ENCODE data around the gene ZDHHC14. TPM values are rescaled to one million over a fixed set of nuclear protein-coding genes. Genes with fewer than 3 reads are reported as not detected.
"Not testable (repeated sequence)": the region's sequence is repeated elsewhere in the genome, so short reads cannot be mapped to it uniquely, and the experiment has no call there.

The ZDHHC14 gene
- total and polyA plus RNA-seq, 8 donors = 8.2 to 33.2 (median 25.8) TPM

GRCh38 chr6:157699777-157700636 lies 319.0 kb downstream of the ZDHHC14 start:
- Histone ChIP-seq H3K27ac (no peak overlapping the region), H3K4me3 (no peak overlapping the region), H3K27me3 (no peaks in the 10 kb centered on the region), H3K4me1 (no peaks in the 10 kb centered on the region), H3K9me3 (peaks cover 0 to 11% of the 10 kb centered on the region in 2 donors), H3K36me3 (no peaks in the 10 kb centered on the region)
- intact Hi-C loops (cut with DNase I) = no loop called here
- no peak for TF ChIP-seq CTCF (IDR thresholded peaks at IDR 0.05)
- DNase-seq (no peak), ATAC-seq (no peak)

GRCh38 chr6:157706351-157706750 lies 325.4 kb downstream of the ZDHHC14 start:
- H3K36me3 ChIP-seq; ATAC-seq; H3K27ac ChIP-seq; H3K27me3 ChIP-seq; H3K9me3 ChIP-seq; H3K4me1 ChIP-seq; H3K4me3 ChIP-seq; DNase-seq; intact Hi-C loops (cut with DNase I): not testable (repeated sequence)

GRCh38 chr6:157706883-157707282 lies 325.9 kb downstream of the ZDHHC14 start:
- intact Hi-C loops (cut with DNase I) = no loop called here
- H3K27ac ChIP-seq = no peak overlapping the region
- no peaks in the 10 kb centered on the region for H3K36me3 ChIP-seq
- no peak for ATAC-seq
- H3K9me3 ChIP-seq = no peaks in the 10 kb centered on the region
- H3K4me3 ChIP-seq = no peak overlapping the region
- no peaks in the 10 kb centered on the region for H3K27me3 ChIP-seq
- no peak for TF ChIP-seq CTCF (IDR thresholded peaks at IDR 0.05)
- H3K4me1 ChIP-seq = no peaks in the 10 kb centered on the region
- DNase-seq = no peak

GRCh38 chr6:157707576-157707975 lies 326.6 kb downstream of the ZDHHC14 start:
- Histone ChIP-seq H3K27ac (no peak overlapping the region), H3K36me3 (no peaks in the 10 kb centered on the region), H3K27me3 (no peaks in the 10 kb centered on the region), H3K4me3 (no peak overlapping the region), H3K9me3 (no peaks in the 10 kb centered on the region), H3K4me1 (no peaks in the 10 kb centered on the region)
- TF ChIP-seq CTCF (IDR thresholded peaks at IDR 0.05) = no peak
- DNase-seq (no peak), ATAC-seq (no peak)
- intact Hi-C loops (cut with DNase I) = no loop called here

- DNase-seq (no peak), ATAC-seq (no peak)
- intact Hi-C loops (cut with DNase I) = no loop called here
- Histone ChIP-seq H3K4me1 (no peaks in the 10 kb centered on the region), H3K4me3 (no peak overlapping the region), H3K36me3 (no peaks in the 10 kb centered on the region), H3K9me3 (no peaks in the 10 kb centered on the region), H3K27me3 (no peaks in the 10 kb centered on the region), H3K27ac (no peak overlapping the region)
- no peak for TF ChIP-seq CTCF (IDR thresholded peaks at IDR 0.05)
Measured at GRCh38 chr6:157708239-157708638, 327.2 kb downstream of the ZDHHC14 start.

GRCh38 chr6:157708933-157709332 lies 327.9 kb downstream of the ZDHHC14 start:
- no peaks in the 10 kb centered on the region for H3K36me3 ChIP-seq
- TF ChIP-seq CTCF (IDR thresholded peaks at IDR 0.05) = no peak
- no peaks in the 10 kb centered on the region for H3K9me3 ChIP-seq
- no peaks in the 10 kb centered on the region for H3K27me3 ChIP-seq
- H3K27ac ChIP-seq = no peak overlapping the region
- ATAC-seq (no peak), DNase-seq (no peak)
- intact Hi-C loops (cut with DNase I) = no loop called here
- H3K4me1 ChIP-seq = no peaks in the 10 kb centered on the region
- H3K4me3 ChIP-seq = no peak overlapping the region

All from left lung (tissue), 10 donors.